Mucosa of rectum (tissue), 2 donors: ENCODE data around the gene ENDOV.

Source experiments
- H3K27ac ChIP-seq, 2 donors: one replicate each; pipeline ENCODE4 v1.7.0; 2013; ENCODE audit warnings: inconsistent platforms in 2 of 2, low read depth in 2 of 2, low read length in 2 of 2
- H3K27me3 ChIP-seq, 2 donors: one replicate each; pipeline ENCODE4 v1.7.0; 2013; ENCODE audit warnings: low read length in 2 of 2; ENCODE audit not compliant: control insufficient read depth in 2 of 2, insufficient read depth in 2 of 2
- H3K36me3 ChIP-seq, 2 donors: one replicate each; pipeline ENCODE4 v1.7.0; 2013; ENCODE audit warnings: low read length in 2 of 2; ENCODE audit not compliant: control insufficient read depth in 2 of 2, insufficient read depth in 2 of 2
- H3K4me1 ChIP-seq, 2 donors: one replicate each; pipeline ENCODE4 v1.7.0; 2013; ENCODE audit warnings: low read length in 2 of 2, mild to moderate bottlenecking in 1 of 2; ENCODE audit not compliant: control insufficient read depth in 2 of 2, insufficient read depth in 2 of 2
- H3K4me3 ChIP-seq, 2 donors: one replicate each; pipeline ENCODE4 v1.7.0; 2013; ENCODE audit warnings: low read length in 2 of 2
- H3K9ac ChIP-seq, 2 donors: one replicate each; pipeline ENCODE4 v1.7.0; 2013; ENCODE audit warnings: low read length in 2 of 2, low read depth in 1 of 2, mild to moderate bottlenecking in 1 of 2
- H3K9me3 ChIP-seq, 2 donors: one replicate each; pipeline ENCODE4 v1.7.0; 2013; ENCODE audit warnings: low read length in 2 of 2; ENCODE audit not compliant: control insufficient read depth in 2 of 2
- donor health status: healthy.
- donor health status: Normal muscosa, but diverticular disease.

The ENDOV gene

GRCh38 chr17:80447790-80448189, 32.8 kb downstream of the ENDOV start:
- Histone ChIP-seq H3K36me3 (no peaks in the 10 kb centered on the region), H3K27ac (no peak overlapping the region), H3K9me3 (no peaks in the 10 kb centered on the region), H3K27me3 (no peaks in the 10 kb centered on the region), H3K9ac (no peak overlapping the region), H3K4me3 (no peak overlapping the region), H3K4me1 (no peaks in the 10 kb centered on the region)

- Histone ChIP-seq H3K9ac (no peak overlapping the region), H3K4me1 (peaks cover 6 to 7% of the 10 kb centered on the region in 2 donors), H3K27ac (no peak overlapping the region), H3K36me3 (no peaks in the 10 kb centered on the region), H3K4me3 (no peak overlapping the region), H3K9me3 (no peaks in the 10 kb centered on the region), H3K27me3 (no peaks in the 10 kb centered on the region)
Observed at GRCh38 chr17:80449194-80449929, 34.4 kb downstream of the ENDOV start.

- H3K9ac ChIP-seq = no peak overlapping the region
- H3K4me3 ChIP-seq = no peak overlapping the region
- H3K9me3 ChIP-seq = no peaks in the 10 kb centered on the region
- H3K4me1 ChIP-seq = peaks cover 6 to 7% of the 10 kb centered on the region in 2 donors
- no peaks in the 10 kb centered on the region for H3K36me3 ChIP-seq
- no peak overlapping the region for H3K27ac ChIP-seq
- no peaks in the 10 kb centered on the region for H3K27me3 ChIP-seq
Observed at GRCh38 chr17:80449930-80450576, 35.1 kb downstream of the ENDOV start.

GRCh38 chr17:80451104-80451775, 36.3 kb downstream of the ENDOV start:
- Histone ChIP-seq H3K27me3 (no peaks in the 10 kb centered on the region), H3K4me1 (peaks cover 6 to 7% of the 10 kb centered on the region in 2 donors), H3K4me3 (no peak overlapping the region), H3K9me3 (no peaks in the 10 kb centered on the region), H3K27ac (no peak overlapping the region), H3K9ac (no peak overlapping the region), H3K36me3 (no peaks in the 10 kb centered on the region)

GRCh38 chr17:80452173-80452915, 37.4 kb downstream of the ENDOV start:
- H3K4me3 ChIP-seq = no peak overlapping the region
- H3K4me1 ChIP-seq = peaks cover 6 to 7% of the 10 kb centered on the region in 2 donors
- H3K27me3 ChIP-seq = no peaks in the 10 kb centered on the region
- H3K9ac ChIP-seq = no peak overlapping the region
- no peaks in the 10 kb centered on the region for H3K36me3 ChIP-seq
- no peak overlapping the region for H3K27ac ChIP-seq
- no peaks in the 10 kb centered on the region for H3K9me3 ChIP-seq

GRCh38 chr17:80453126-80453997, 38.4 kb downstream of the ENDOV start:
- Histone ChIP-seq H3K27ac (no peak overlapping the region), H3K9ac (no peak overlapping the region), H3K36me3 (no peaks in the 10 kb centered on the region), H3K9me3 (no peaks in the 10 kb centered on the region), H3K4me1 (peaks cover 6 to 7% of the 10 kb centered on the region in 2 donors), H3K4me3 (peak overlapping the region; percentile 64 to 76), H3K27me3 (no peaks in the 10 kb centered on the region)

- H3K4me3 ChIP-seq = peak overlapping the region; percentile 64 to 76
- H3K4me1 ChIP-seq = peaks cover 6 to 7% of the 10 kb centered on the region in 2 donors
- no peaks in the 10 kb centered on the region for H3K36me3 ChIP-seq
- H3K27me3 ChIP-seq = no peaks in the 10 kb centered on the region
- H3K27ac ChIP-seq = peak overlapping the region; percentile 92 to 94
- peak overlapping the region; percentile 76 to 90 for H3K9ac ChIP-seq
- no peaks in the 10 kb centered on the region for H3K9me3 ChIP-seq
Observed at GRCh38 chr17:80453998-80454556, 39.1 kb downstream of the ENDOV start.

GRCh38 chr17:80454557-80455335, 39.8 kb downstream of the ENDOV start:
- Histone ChIP-seq H3K27me3 (no peaks in the 10 kb centered on the region), H3K4me3 (peak overlapping the region; percentile 64 to 76), H3K9me3 (no peaks in the 10 kb centered on the region), H3K36me3 (no peaks in the 10 kb centered on the region), H3K4me1 (peaks cover 6 to 7% of the 10 kb centered on the region in 2 donors), H3K9ac (peak overlapping the region; percentile 76 to 90), H3K27ac (peak overlapping the region; percentile 92 to 94)
